ENCODE data around the gene COX11.

GRCh38 chr17:54945231-54945630 is 23.2 kb downstream of the COX11 start:
- TF ChIP-seq CTCF (conservative IDR thresholded peaks at IDR 0.05; ENCODE audit: low read length) (no peak), EZH2phosphoT487 (IDR thresholded peaks at IDR 0.05; ENCODE audit: borderline replicate concordance, low read depth, low read length) (no peak)

Measured in OCI-LY7 (cell line).